HG03097 (cell line): Measurements from ENCODE around the gene ZEB1.
"Not testable (repeated sequence)": the region's sequence is repeated elsewhere in the genome, so short reads cannot be mapped to it uniquely, and the experiment has no call there.

ENCODE experiments used
- ATAC-seq: cut with Tn5 transposase; IDR thresholded peaks from one replicate; pipeline ENCODE4 v1.9.1; 2021; ENCODE audit not compliant: unreplicated experiment, low FRiP score

ZEB1 gene

GRCh38 chr10:31479752-31480151 is 160.7 kb downstream of the ZEB1 start:
- no peak for ATAC-seq

GRCh38 chr10:31483546-31483945 is 164.5 kb downstream of the ZEB1 start:
- ATAC-seq, result no peak

- ATAC-seq, result no peak
Measured at GRCh38 chr10:31484431-31485135, 165.6 kb downstream of the ZEB1 start.

GRCh38 chr10:31490858-31491504 is 172.0 kb downstream of the ZEB1 start:
- no peak for ATAC-seq

- ATAC-seq, result no peak
Measured at GRCh38 chr10:31507427-31507826, 188.4 kb downstream of the ZEB1 start.

- ATAC-seq, result no peak
Measured at GRCh38 chr10:31508234-31508633, 189.2 kb downstream of the ZEB1 start.

- no peak for ATAC-seq
Measured at GRCh38 chr10:31508882-31509281, 189.9 kb downstream of the ZEB1 start.

- ATAC-seq, result no peak
Measured at GRCh38 chr10:31509989-31510388, 191.0 kb downstream of the ZEB1 start.

- no peak for ATAC-seq
Measured at GRCh38 chr10:31515116-31515515, 196.1 kb downstream of the ZEB1 start.

GRCh38 chr10:31515819-31516402 is 196.9 kb downstream of the ZEB1 start:
- no peak for ATAC-seq

GRCh38 chr10:31520986-31521831 is 202.2 kb downstream of the ZEB1 start:
- no peak for ATAC-seq

GRCh38 chr10:31522820-31523219 is 203.8 kb downstream of the ZEB1 start:
- no peak for ATAC-seq

- no peak for ATAC-seq
Measured at GRCh38 chr10:31524460-31524859, 205.4 kb downstream of the ZEB1 start.

- ATAC-seq, result no peak
Measured at GRCh38 chr10:31526178-31526577, 207.2 kb downstream of the ZEB1 start.

- no peak for ATAC-seq
Measured at GRCh38 chr10:31526681-31527080, 207.7 kb downstream of the ZEB1 start.

GRCh38 chr10:31528831-31529230 is 209.8 kb downstream of the ZEB1 start:
- ATAC-seq, result no peak

GRCh38 chr10:31536302-31536701 is 217.3 kb downstream of the ZEB1 start:
- ATAC-seq, result no peak

GRCh38 chr10:31549896-31550295 is 230.9 kb downstream of the ZEB1 start:
- ATAC-seq, result no peak

- no peak for ATAC-seq
Measured at GRCh38 chr10:31554556-31554955, 235.5 kb downstream of the ZEB1 start.

GRCh38 chr10:31557854-31558253 is 238.8 kb downstream of the ZEB1 start:
- ATAC-seq, result no peak

GRCh38 chr10:31568252-31568861 is 249.3 kb downstream of the ZEB1 start:
- ATAC-seq, result not testable (repeated sequence)
